SH-SY5Y (cell line): ENCODE data around the gene ISG20L2.

ENCODE experiments used
- GATA2 ChIP-seq: IDR thresholded peaks from 2 replicates; pipeline ENCODE4 v1.6.1; 2011; ENCODE audit warnings: mild to moderate bottlenecking, low read depth, low read length
- GATA3 ChIP-seq: IDR thresholded peaks from 2 replicates; pipeline ENCODE4 v1.6.1; 2011; ENCODE audit warnings: low read depth, mild to moderate bottlenecking, low read length, moderate library complexity

DNA sequence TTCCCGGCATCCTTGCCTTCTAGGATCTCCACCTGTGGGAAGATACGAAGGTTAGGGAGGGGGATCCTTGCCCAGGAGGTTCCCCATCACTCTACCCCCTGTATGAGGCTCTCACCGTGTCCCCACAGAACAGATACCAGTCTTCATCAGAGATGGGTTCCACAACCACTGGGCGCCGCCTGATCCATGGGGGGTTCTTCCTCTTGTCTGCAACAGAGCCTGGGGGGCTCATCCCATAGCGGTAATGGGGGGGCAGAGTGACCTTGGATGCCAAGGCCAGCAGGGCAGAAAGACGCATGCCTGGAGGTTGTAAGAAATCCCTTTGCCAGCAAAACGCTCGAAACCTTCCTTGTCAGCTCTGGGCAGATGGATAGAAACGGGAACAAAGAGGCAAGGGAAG is 9.8 kb upstream of the ISG20L2 start:
- TF ChIP-seq GATA2 (no peak), GATA3 (no peak)
